HK-2 (cell line): ENCODE data around the gene SLC29A3.
A peak's percentile ranks its signal among the peaks of the same experiment; 100 is the strongest.
"Not testable (repeated sequence)": the region's sequence is repeated elsewhere in the genome, so short reads cannot be mapped to it uniquely, and the experiment has no call there.

Source experiments
- DNase-seq: peaks from one replicate; pipeline ENCODE4 v3.0.0-alpha.2; 2018; ENCODE audit not compliant: unreplicated experiment

Gene SLC29A3

DNA sequence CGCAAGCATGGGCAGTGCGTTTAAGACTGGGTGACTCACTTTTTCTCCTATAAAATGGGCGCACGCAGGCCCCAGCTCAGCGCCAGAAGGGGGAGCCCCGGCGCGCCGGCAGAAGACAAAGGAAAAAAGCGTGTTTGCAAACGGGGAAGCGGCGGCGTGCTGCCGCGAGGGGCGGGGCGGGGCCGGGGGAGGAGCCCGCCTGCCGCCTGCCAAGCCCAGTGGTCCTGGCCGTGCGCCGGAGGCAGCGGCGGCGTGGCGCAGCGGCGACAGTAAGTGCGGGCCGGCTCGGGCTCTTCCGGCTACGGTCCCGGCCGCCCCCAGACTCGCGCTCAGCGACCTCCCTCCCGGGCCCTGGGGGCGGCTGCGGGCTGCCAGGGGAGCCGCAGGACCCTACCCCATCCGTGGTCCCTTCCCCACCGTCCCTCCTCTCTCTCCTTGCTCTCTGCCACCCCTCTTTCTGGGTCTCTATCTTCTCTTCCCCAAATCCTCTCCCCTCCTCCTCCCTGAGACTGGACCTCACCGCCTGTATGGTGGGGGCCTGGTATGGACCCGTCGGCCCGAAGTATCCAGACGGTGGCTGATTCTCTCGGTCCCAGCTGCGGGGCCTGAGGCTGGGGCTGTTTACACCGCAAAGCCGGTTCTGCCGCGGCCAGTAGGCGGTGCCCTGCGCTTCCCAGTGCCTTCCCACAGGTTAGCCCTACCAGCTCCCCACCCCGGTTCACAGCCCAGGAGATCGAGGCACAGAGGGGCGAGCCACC is at the start of gene SLC29A3:
SLC29A3 (plus strand) TSS at position 218 of the 758 bp plus-strand sequence; CDS start at position 269, 51 bp downstream.
- peak; percentile 88 for DNase-seq

GRCh38 chr10:71269301-71270288 is 49.5 kb upstream of the SLC29A3 start:
- DNase-seq, result no peak

DNA sequence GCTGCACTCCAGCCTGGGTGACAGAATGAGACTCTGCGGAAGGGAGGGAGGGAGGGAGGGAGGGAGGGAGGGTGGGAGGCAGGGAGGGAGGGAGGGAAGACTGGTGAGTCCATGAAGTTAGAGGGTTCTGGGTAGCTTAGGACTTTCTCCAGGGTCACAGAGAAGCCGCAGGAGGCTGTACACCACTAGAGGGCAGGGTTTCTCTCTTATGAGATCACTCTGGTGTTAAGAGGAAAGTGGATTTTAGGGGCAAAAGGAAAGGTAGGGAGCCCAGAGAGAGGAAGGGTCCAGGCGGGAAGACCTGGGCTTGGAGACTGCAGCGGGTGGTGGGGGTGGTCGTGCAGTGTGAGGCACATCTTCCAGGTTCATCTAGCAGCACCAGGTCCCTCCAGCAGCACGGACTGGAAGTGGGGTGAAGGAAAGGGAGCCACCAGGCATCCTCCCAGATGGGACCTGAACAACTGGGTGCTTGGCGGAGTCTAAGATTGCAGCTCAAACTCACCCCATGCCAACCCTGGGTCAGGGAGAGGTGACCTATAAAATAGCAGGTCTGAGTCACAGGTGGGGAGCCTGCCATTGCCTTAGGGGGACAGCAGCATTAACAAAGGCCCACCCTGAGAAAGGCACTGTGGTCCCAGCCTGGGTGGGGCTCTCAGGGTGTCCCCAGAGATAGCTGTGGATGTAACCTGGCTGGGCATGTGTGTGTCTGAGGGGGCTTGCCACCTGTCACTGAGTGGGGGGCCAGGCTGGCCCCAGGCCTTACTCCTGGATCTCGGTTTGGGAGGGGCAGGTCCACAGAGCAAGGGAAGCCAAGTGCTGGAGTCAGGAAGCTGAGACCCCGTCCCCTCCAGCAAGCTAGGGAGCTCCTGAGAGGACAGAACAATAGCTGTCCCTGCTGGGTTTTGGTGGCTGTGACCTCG is 48.5 kb upstream of the SLC29A3 start:
- DNase-seq, result peak; percentile 49

DNA sequence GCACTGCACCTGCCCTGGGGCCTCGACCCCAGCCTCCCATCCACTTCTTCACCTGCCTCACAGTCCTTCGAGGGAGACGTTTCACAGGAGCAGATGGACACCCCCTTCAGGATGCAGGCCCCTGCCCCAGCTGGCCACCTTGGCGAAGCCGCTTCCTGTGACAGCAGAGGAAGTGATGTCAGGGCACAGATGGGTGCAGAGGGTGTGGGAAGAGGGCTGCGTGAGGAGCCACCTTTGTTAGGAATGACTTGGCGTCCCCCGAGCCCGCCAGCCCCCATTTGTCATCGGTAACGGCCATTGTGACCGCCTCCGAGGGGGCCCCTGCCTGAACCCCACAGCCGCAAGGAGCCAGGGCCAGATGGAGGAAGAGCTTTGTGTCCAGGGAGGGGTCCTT is 47.4 kb upstream of the SLC29A3 start:
- no peak for DNase-seq

DNA sequence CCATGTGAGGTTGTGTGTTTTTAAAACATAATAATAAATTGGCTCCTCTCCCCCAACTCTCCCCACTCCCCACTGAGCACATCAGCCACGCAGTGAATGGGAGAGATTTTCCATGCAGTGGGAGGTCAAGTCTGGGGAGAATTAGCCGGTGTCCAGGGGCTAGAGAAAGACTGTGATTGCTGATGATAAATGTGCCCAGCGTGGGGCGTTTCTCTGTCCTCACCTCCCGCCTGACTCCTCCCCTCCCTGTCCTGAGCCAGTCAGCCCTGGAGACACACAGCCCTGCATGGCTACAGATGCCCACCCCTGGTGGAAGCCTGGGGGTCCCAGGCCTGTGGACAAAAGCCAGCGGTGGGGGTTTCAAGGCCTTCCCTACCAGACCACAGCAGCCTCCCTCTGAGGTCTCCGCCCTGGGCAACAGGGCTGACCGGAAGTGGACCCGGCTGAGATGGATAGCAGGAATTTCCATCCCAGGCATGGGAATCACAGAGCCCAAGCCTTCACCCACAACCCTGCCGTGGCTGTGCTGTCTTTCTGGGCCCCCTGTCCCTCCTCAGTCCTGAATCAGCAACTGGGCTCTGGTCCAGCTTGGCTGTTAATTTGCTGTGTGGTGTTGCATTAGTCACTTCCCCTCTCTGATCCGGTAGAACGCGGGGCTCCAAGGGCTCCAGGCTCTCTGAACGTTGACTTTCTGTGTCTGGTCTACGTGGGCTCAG is 46.8 kb upstream of the SLC29A3 start:
- DNase-seq, result peak; percentile 23

- DNase-seq, result not testable (repeated sequence)
Observed at GRCh38 chr10:71272974-71273373, 46.1 kb upstream of the SLC29A3 start.

- DNase-seq, result no peak
Observed at GRCh38 chr10:71273506-71273905, 45.6 kb upstream of the SLC29A3 start.

GRCh38 chr10:71274901-71275796 is 43.9 kb upstream of the SLC29A3 start:
- DNase-seq, result no peak

GRCh38 chr10:71276873-71277272 is 42.2 kb upstream of the SLC29A3 start:
- DNase-seq, result no peak

DNA sequence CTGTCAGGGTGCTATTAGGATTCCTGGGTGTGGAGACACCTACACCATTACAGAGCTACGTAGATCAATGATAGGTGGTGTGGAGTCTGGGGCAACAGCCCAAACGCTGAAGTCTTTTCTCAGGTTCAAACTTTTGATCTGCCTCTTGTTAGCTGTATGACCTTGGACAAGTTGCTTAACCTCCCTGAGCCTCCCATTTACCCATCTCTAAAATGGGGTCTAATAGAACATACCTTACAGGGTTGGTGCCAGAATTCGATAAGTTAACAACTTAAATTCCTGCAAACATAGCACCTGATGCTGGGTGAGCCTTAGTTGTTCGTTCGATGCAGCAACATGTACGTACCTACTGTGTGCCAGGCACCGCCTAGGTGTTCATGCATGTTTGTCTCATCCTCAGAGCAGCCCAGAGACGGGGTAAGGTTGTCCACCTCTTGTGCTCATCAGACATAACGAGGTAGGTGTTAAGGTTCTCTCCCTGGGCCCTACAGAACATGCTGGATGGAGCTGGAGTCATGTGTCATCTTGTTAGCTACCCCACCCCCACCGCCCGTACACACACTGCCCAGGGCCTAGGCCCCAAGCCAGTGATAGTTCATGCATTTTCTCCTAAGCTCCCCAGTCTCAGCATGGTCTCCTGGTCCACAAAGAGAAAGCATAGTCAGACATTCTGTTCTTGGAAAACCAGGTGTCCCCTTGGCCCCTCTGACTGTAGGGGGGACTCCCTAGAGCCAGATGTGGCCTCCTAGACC is 41.0 kb upstream of the SLC29A3 start:
- DNase-seq, result no peak

GRCh38 chr10:71278691-71279588 is 40.1 kb upstream of the SLC29A3 start:
- no peak for DNase-seq

GRCh38 chr10:71279590-71280170 is 39.4 kb upstream of the SLC29A3 start:
- DNase-seq, result no peak

- DNase-seq, result no peak
Observed at GRCh38 chr10:71280216-71280615, 38.8 kb upstream of the SLC29A3 start.

- no peak for DNase-seq
Observed at GRCh38 chr10:71280825-71281224, 38.2 kb upstream of the SLC29A3 start.

GRCh38 chr10:71281646-71282322 is 37.3 kb upstream of the SLC29A3 start:
- DNase-seq, result no peak

DNA sequence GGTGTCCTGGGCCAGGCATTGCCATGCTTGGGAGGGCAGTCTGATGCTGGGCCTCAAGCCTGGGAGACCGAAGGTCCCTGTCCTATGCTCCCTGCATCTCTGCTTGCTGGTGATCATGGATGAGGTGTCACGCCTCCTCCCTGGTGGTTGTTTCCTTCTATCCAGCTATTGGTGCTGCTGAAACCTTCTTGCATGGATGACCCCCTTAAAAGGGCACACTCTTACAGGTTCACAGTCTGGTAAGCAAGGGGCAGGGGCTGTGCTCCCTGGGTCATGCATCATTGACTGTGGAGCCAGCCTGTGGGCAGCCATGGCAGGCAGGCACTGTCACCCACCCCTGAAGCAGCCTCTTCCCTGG is 36.8 kb upstream of the SLC29A3 start:
- no peak for DNase-seq

DNA sequence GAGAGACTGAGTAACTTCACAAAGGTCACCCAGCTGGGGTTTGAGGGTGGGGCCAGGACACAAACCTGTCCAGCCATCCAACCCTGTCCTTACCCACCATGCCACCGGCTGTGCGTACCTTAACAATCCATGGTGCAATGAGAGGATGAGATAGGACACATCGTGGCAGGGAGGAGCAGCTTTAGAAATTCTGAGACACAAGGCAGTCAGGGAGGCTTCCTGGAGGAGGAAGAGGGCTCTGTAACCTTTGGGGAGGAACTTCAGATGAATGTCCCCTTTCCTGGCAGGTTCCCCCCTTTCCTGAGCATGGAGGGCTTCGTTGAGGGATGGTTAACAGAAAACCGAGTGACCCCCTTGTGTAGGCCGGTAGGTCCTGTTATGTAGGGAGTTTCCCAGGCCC is 35.6 kb upstream of the SLC29A3 start:
- DNase-seq, result no peak
